ENCODE results near the gene PRRX2.

PRRX2 gene

DNA sequence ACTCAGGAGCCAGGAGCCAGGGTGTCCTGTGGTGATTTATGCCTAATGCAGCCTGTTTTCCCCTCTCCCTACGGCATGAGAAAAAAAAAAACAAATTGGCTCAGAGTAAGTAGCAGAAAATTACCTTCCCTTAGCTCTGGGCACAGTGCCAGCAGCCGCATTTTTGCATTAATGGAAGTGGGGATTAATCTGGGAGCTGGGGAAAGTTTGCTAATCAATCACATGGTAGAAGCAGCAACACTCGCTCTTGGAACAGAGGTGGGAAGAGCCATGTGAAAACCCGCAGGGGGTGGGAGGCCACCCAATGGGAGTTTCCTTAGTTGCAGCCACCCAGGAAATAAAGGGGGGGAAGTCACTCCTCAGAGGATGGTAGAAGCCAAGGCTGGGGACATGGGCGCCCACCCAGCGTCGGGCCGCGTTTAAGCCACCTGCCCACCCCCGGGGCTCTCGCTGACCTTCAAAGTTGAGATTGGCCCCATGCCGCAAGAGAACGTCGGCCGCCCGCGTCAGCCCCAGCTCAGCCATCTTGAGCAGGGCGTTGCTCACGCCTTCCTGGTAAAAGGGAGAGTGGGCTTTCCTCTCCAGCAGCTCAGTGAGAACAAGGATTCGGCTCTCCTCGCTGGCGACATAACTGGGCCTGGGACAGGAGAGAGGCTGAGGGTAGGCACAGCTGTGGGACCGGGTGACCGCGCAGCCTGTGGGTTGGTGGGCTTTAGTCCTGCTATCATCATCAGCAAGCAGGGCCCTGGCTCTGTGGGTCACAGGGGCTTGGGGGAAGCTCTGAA lies 25.2 kb upstream of the PRRX2 start (continued):
- TF ChIP-seq, protein P1, sequence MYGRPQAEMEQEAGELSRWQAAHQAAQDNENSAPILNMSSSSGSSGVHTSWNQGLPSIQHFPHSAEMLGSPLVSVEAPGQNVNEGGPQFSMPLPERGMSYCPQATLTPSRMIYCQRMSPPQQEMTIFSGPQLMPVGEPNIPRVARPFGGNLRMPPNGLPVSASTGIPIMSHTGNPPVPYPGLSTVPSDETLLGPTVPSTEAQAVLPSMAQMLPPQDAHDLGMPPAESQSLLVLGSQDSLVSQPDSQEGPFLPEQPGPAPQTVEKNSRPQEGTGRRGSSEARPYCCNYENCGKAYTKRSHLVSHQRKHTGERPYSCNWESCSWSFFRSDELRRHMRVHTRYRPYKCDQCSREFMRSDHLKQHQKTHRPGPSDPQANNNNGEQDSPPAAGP (tag by site-specific recombination; IDR thresholded peaks at IDR 0.05) = no peak; the same call in 1 of the 2 replicates
- TF ChIP-seq ZNF76 (tag by site-specific recombination; IDR thresholded peaks at IDR 0.05; ENCODE audit: borderline replicate concordance, low read depth) (peak; percentile 45; the same call in 1 of the 2 replicates), EGR2 (tag by site-specific recombination; IDR thresholded peaks at IDR 0.05; ENCODE audit: low read depth) (peak; percentile 62), ZNF157 (tag by site-specific recombination; IDR thresholded peaks at IDR 0.05) (no peak), ZNF169 (tag by site-specific recombination; IDR thresholded peaks at IDR 0.05) (no peak), ZNF791 (tag by site-specific recombination; IDR thresholded peaks at IDR 0.05) (no peak), ZNF174 (tag by site-specific recombination; IDR thresholded peaks at IDR 0.05) (no peak), ZFHX2 (tag by site-specific recombination; conservative IDR thresholded peaks at IDR 0.05) (peak; percentile 46), GLIS1 (tag by site-specific recombination; IDR thresholded peaks at IDR 0.05) (peak; percentile 91), ZNF792 (tag by site-specific recombination; IDR thresholded peaks at IDR 0.05) (no peak), ZNF221 (tag by site-specific recombination; IDR thresholded peaks at IDR 0.05; ENCODE audit: borderline replicate concordance) (no peak; the same call in 1 of the 2 replicates), SETDB1 (IDR thresholded peaks at IDR 0.05; ENCODE audit: insufficient read length, low read length) (no peak), ZBTB20 (tag by site-specific recombination; IDR thresholded peaks at IDR 0.05) (peak; percentile 27; the same call in 1 of the 2 replicates), ZNF423 (tag by site-specific recombination; IDR thresholded peaks at IDR 0.05) (peak; percentile 97), ZNF555 (tag by site-specific recombination; conservative IDR thresholded peaks at IDR 0.05) (no peak), ZNF843 (tag by site-specific recombination; IDR thresholded peaks at IDR 0.05) (peak; percentile 40; the same call in 1 of the 2 replicates), FEZF1 (tag by site-specific recombination; IDR thresholded peaks at IDR 0.05) (peak; percentile 70)
- TF ChIP-seq, protein P2, sequence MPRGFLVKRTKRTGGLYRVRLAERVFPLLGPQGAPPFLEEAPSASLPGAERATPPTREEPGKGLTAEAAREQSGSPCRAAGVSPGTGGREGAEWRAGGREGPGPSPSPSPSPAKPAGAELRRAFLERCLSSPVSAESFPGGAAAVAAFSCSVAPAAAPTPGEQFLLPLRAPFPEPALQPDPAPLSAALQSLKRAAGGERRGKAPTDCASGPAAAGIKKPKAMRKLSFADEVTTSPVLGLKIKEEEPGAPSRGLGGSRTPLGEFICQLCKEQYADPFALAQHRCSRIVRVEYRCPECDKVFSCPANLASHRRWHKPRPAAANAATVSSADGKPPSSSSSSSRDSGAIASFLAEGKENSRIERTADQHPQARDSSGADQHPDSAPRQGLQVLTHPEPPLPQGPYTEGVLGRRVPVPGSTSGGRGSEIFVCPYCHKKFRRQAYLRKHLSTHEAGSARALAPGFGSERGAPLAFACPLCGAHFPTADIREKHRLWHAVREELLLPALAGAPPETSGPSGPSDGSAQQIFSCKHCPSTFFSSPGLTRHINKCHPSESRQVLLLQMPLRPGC (tag by site-specific recombination; IDR thresholded peaks at IDR 0.05) = 0 out of 2 replicates have a peak, but pooled peaks have one; percentile 12
- TF ChIP-seq, protein P3, sequence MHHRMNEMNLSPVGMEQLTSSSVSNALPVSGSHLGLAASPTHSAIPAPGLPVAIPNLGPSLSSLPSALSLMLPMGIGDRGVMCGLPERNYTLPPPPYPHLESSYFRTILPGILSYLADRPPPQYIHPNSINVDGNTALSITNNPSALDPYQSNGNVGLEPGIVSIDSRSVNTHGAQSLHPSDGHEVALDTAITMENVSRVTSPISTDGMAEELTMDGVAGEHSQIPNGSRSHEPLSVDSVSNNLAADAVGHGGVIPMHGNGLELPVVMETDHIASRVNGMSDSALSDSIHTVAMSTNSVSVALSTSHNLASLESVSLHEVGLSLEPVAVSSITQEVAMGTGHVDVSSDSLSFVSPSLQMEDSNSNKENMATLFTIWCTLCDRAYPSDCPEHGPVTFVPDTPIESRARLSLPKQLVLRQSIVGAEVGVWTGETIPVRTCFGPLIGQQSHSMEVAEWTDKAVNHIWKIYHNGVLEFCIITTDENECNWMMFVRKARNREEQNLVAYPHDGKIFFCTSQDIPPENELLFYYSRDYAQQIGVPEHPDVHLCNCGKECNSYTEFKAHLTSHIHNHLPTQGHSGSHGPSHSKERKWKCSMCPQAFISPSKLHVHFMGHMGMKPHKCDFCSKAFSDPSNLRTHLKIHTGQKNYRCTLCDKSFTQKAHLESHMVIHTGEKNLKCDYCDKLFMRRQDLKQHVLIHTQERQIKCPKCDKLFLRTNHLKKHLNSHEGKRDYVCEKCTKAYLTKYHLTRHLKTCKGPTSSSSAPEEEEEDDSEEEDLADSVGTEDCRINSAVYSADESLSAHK (tag by site-specific recombination; IDR thresholded peaks at IDR 0.05) = peak; percentile 82
- TF ChIP-seq, protein P4, sequence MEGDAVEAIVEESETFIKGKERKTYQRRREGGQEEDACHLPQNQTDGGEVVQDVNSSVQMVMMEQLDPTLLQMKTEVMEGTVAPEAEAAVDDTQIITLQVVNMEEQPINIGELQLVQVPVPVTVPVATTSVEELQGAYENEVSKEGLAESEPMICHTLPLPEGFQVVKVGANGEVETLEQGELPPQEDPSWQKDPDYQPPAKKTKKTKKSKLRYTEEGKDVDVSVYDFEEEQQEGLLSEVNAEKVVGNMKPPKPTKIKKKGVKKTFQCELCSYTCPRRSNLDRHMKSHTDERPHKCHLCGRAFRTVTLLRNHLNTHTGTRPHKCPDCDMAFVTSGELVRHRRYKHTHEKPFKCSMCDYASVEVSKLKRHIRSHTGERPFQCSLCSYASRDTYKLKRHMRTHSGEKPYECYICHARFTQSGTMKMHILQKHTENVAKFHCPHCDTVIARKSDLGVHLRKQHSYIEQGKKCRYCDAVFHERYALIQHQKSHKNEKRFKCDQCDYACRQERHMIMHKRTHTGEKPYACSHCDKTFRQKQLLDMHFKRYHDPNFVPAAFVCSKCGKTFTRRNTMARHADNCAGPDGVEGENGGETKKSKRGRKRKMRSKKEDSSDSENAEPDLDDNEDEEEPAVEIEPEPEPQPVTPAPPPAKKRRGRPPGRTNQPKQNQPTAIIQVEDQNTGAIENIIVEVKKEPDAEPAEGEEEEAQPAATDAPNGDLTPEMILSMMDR (tag by site-specific recombination; IDR thresholded peaks at IDR 0.05) = no peak
- TF ChIP-seq, protein P5, sequence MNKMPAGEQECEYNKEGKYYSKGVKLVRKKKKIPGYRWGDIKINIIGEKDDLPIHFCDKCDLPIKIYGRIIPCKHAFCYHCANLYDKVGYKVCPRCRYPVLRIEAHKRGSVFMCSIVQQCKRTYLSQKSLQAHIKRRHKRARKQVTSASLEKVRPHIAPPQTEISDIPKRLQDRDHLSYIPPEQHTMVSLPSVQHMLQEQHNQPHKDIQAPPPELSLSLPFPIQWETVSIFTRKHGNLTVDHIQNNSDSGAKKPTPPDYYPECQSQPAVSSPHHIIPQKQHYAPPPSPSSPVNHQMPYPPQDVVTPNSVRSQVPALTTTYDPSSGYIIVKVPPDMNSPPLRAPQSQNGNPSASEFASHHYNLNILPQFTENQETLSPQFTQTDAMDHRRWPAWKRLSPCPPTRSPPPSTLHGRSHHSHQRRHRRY (tag by site-specific recombination; IDR thresholded peaks at IDR 0.05) = no peak
- TF ChIP-seq, protein P6, sequence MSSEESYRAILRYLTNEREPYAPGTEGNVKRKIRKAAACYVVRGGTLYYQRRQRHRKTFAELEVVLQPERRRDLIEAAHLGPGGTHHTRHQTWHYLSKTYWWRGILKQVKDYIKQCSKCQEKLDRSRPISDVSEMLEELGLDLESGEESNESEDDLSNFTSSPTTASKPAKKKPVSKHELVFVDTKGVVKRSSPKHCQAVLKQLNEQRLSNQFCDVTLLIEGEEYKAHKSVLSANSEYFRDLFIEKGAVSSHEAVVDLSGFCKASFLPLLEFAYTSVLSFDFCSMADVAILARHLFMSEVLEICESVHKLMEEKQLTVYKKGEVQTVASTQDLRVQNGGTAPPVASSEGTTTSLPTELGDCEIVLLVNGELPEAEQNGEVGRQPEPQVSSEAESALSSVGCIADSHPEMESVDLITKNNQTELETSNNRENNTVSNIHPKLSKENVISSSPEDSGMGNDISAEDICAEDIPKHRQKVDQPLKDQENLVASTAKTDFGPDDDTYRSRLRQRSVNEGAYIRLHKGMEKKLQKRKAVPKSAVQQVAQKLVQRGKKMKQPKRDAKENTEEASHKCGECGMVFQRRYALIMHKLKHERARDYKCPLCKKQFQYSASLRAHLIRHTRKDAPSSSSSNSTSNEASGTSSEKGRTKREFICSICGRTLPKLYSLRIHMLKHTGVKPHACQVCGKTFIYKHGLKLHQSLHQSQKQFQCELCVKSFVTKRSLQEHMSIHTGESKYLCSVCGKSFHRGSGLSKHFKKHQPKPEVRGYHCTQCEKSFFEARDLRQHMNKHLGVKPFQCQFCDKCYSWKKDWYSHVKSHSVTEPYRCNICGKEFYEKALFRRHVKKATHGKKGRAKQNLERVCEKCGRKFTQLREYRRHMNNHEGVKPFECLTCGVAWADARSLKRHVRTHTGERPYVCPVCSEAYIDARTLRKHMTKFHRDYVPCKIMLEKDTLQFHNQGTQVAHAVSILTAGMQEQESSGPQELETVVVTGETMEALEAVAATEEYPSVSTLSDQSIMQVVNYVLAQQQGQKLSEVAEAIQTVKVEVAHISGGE (tag by site-specific recombination; conservative IDR thresholded peaks at IDR 0.05; ENCODE audit: low read depth) = 0 out of 2 replicates have a peak, but pooled peaks have one; percentile 11
- TF ChIP-seq, protein P7, sequence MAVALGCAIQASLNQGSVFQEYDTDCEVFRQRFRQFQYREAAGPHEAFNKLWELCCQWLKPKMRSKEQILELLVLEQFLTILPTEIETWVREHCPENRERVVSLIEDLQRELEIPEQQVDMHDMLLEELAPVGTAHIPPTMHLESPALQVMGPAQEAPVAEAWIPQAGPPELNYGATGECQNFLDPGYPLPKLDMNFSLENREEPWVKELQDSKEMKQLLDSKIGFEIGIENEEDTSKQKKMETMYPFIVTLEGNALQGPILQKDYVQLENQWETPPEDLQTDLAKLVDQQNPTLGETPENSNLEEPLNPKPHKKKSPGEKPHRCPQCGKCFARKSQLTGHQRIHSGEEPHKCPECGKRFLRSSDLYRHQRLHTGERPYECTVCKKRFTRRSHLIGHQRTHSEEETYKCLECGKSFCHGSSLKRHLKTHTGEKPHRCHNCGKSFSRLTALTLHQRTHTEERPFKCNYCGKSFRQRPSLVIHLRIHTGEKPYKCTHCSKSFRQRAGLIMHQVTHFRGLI (tag by site-specific recombination; IDR thresholded peaks at IDR 0.05) = no peak; the same call in 1 of the 2 replicates
- TF ChIP-seq, protein P8, sequence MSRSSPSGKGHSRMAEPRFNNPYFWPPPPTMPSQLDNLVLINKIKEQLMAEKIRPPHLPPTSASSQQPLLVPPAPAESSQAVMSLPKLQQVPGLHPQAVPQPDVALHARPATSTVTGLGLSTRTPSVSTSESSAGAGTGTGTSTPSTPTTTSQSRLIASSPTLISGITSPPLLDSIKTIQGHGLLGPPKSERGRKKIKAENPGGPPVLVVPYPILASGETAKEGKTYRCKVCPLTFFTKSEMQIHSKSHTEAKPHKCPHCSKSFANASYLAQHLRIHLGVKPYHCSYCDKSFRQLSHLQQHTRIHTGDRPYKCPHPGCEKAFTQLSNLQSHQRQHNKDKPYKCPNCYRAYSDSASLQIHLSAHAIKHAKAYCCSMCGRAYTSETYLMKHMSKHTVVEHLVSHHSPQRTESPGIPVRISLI (tag by site-specific recombination; IDR thresholded peaks at IDR 0.05) = 0 out of 2 replicates have a peak, but pooled peaks have one; percentile 63

All from HEK293 (cell line).